Left renal pelvis (tissue), 4 donors: ENCODE data around the gene CHRM3. TPM values are rescaled to one million over a fixed set of nuclear protein-coding genes. Genes with fewer than 3 reads are reported as not detected.
"Not testable (repeated sequence)": the region's sequence is repeated elsewhere in the genome, so short reads cannot be mapped to it uniquely, and the experiment has no call there.

Experiments used
- DNase-seq, 4 donors: peaks; one replicate each; pipeline ENCODE4 v3.0.0-alpha.2; 2013; ENCODE audit warnings: low read depth in 4 of 4, low spot score in 3 of 4
- polyA plus RNA-seq, 4 donors: library from polyadenylated mRNA; unstranded; fragments of 120-200 nt; gene quantifications; one replicate each; pipeline ENCODE4 v1.2.1, GENCODE V29; 2013; ENCODE audit not compliant: insufficient read length in 4 of 4

Gene CHRM3
- polyA plus RNA-seq = 1 to 10 TPM; 6.8 to 7.9 (median 7.1) TPM

DNA sequence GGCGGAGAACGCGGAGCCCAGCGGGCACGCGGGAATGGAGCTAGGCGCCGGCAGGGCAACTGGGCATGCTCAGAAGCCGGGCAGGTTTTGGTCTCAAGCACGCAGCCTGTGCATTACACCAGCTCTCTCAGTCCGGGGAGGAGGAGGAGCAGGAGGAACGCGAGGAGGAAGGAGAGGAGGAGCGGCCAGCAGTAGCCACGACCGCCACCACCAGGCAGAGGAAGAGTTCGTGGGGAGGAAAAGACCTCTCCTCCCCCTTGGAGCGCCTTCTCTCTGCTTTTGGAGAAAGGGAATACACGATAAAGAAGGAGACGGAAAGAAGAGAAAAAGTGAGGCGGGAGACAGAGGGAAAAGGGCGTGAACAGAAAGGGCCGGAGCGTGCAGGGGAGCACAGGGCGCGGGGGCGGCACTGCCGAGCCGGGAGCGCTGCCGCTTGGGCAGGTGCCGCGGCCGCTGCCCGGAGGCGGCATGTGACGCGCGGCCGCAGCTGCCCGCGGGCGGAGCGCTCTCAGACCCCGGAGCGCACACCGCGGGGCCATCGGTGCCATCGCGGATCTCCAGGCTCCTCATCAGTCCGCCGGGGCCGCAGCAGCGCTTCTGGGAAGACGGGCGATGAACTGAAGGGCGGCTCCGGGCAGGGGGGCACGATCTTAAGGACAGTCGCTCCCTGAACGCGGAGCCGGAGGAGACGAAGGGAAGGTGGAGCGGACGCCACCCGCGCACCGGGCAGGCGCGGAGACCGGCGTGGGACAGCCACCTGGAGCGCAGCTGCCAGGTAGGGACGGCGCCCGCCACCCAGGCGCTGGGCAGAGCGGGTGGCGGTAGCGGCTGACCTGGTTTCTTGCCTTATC, at the start of gene CHRM3:
CHRM3 (plus strand) TSS at position 116 of the 851 bp plus-strand sequence. CDS start 520,884 bp downstream, outside the sequence.
- peak in 2 of 4 donors; percentile 55 to 58 for DNase-seq

DNA sequence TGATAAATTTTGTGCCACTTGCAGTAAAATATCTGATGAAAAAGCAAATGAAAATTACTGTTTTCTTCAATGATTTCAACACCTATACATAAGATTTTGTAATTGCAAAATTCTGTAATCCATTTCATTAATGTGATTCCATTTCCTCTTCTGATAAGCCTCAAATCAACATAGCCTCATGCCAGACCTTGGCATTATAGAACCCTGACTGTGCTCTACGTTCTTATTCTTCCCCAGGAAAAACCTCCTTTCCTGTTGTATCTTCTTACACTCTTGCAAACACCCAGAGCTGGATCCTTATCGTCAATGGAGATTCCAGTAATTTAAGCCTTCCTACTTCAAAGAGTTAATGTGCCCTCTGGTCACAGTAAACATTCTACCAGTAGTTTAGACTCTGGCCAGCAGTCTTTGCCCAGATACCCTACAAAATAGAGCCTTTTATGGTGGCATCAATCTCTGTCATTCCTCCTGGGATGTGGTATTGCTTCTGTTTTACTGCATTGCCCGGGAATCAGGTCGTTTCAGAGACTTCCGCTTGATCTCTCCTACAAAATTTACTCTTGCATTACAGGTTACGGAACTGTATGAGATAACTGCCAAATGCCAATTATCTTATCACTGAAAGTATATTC, 48.5 kb upstream of the CHRM3 start:
- peak in 1 of 4 donors; percentile 51 for DNase-seq

- DNase-seq = no peak
Observed at GRCh38 chr1:239347776-239348175, 38.6 kb upstream of the CHRM3 start.

- no peak for DNase-seq
Observed at GRCh38 chr1:239348635-239349353, 37.6 kb upstream of the CHRM3 start.

DNA sequence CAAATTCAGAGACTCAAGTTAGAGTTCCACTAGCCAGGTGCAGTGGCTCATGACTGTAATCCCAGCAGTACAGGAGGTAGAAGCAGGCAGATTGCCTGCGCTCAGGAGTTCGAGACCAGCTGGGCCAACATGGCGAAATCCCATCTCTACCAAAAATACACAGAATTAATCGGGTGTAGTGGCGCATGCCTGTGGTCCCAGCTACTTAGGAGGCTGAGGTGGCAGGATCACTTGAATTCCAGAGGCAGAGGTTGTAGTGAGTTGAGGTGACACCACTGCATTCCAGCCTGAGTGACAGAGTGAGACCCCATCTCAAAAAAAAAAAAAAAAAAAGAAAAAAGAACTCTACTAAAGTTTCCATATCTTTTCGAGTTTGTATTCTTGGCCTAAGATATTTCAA, 36.7 kb upstream of the CHRM3 start:
- DNase-seq = no peak

- peak in 2 of 4 donors; percentile 25 to 40 for DNase-seq
Observed at GRCh38 chr1:239353536-239353935, 32.8 kb upstream of the CHRM3 start.

DNA sequence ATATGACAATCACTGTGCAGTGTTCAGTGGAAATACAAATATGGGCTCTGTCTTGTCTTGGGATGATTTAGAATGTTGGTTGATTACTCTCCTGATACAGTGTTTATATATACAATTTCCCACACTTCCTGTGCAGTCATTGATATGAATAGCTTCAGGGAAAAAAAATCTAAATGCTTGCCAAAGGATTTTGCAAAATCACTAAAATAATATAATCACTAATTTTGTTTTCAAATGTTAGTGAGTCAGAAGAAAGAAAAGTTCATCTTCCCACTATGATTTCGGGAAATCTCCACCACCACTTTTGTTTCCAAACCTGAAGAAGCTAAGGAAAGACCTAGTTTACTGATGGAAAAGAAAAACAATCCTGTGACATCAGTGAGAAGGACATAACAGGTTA, 32.1 kb upstream of the CHRM3 start:
- DNase-seq = no peak

DNA sequence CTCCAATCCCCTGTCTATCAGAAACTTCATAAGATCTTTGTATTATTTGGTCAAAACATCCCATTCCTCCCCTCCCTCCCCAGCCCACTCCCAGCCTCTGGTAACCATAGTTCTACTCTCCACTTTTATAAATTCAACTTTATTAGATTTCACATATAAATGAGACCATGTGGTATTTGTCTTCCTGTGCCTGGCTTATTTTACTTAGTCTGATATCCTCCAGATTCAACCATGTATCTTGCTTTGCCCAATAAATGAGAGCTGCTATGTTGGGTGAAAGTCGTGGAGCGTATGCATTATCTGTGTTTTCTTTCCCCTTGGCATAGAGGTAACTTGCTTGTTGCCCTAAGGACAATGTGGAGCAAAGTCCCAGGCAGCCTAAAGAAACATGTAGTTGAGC, 28.5 kb upstream of the CHRM3 start:
- no peak for DNase-seq

DNA sequence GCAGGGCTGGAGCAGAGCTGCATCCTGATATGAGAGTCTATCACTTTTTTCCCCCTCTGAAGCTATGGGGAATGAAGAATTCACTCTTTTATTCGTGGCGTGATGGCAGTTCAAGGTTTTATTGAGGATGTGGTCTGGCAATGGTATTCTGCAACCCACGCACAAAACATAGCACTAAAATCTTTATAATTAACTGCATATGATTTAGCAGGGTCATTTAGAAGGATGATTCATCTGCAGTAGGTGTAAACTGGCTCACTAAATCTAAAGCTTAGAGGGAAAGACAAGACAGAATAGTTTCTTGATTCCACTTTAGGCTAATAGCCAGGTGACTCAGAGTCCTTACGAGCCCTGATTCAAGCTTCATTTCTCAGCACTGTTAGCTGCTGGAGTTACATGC, 25.0 kb upstream of the CHRM3 start:
- no peak for DNase-seq

DNA sequence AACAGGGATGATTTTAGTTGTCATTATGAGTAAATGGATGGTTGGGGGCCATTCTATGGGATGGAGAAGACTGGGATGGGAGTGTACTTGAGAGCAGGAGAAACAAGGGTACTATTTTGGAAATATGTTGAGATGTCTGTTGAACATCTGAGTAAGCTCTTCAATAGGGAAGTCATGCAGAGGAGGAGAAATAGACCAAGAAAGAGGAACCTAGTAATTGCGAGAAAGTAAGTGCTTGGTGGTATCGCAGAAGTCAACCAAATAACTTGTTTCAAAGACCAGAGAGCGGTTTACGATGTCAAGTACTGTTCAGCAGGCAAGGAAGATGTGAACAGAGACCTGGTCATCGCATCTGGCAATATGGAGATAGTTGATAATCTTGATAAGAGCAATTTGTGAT, 22.4 kb upstream of the CHRM3 start:
- no peak for DNase-seq

GRCh38 chr1:239367196-239367810, 19.1 kb upstream of the CHRM3 start:
- DNase-seq = no peak

DNA sequence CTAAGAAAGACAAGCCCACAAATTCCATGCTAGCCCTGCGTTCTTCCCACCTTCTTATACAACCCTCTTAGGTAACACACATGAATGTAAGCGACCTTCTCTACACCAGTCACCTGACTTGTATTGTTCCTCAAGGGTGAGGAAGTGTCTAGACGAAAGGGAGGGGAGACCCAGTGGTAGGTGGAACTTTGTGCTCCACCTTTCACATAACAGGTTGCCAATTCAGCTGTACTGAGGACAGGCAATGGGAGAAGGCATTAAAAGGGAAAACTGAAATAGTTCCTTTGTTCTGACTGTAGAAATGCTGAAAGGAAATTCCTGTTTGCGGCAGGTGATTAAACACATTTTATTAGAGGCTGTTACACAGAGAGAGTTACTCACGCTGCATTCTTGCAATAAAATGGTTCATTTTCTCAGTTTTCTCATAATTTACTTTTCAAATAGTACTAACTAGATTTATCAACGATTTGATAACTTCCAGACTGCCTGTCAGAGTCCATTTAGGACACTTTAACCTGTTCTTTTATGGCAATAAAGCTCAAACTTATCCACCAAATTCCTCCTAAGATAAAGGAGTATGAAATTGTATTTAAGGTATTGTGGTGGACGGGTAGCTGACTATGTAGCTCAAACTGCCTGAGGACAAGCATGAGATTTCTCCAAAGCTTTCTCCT, 17.8 kb upstream of the CHRM3 start:
- DNase-seq = no peak

DNA sequence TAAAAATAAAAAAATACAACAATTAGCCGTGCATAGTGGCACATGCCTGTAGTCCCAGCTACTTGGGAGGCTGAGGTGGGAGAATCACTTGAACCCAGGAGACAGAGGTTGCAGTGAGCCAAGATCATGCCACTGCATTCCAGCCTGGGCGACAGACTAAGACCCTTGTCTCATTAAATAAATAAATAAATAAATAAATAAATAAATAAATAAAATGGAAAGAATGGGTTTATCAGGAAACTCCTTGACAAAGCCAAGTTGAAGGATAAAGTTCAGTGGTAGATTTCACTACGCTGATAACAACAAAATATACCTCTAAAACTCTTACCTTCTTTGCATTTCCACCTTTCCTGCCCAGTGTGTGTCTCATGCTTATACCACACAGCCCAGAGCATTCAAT, 15.5 kb upstream of the CHRM3 start:
- DNase-seq = not testable (repeated sequence)

DNA sequence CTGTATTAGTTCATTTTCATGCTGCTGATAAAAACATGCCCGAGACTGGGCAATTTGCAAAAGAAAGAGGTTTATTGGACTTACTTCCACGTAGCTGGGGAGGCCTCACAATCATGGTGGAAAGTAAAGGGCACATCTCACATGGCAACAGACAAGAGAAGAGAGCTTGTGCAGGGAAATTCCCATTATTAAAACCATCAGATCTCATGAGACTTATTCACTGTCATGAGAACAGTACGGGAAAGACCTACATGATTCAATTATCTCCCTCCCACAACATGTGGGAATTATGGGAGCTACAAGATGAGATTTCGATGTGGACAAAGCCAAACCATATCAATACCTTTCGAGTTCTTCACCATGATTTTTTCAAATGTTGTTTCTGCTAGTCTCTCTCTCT, 3.7 kb upstream of the CHRM3 start:
- DNase-seq = no peak

DNA sequence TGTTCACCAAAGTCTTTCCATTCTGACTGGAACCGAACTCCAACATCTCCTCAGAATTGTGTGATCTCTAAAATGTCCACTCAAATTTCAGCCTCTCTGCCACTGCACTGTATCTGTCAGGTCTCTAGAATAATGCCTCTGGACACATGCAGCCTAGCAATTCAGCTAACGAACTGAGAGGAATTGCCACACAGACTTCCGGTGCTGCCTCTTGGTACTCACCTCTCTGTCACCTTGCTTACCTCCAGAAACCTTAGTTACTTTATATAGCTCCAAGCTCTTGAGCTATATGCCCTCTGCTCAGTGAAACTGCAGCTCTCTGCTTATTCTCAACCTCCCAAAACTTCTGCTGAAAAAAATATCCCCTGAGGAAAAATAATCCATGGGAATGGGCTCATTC, 2.7 kb upstream of the CHRM3 start:
- no peak for DNase-seq

DNA sequence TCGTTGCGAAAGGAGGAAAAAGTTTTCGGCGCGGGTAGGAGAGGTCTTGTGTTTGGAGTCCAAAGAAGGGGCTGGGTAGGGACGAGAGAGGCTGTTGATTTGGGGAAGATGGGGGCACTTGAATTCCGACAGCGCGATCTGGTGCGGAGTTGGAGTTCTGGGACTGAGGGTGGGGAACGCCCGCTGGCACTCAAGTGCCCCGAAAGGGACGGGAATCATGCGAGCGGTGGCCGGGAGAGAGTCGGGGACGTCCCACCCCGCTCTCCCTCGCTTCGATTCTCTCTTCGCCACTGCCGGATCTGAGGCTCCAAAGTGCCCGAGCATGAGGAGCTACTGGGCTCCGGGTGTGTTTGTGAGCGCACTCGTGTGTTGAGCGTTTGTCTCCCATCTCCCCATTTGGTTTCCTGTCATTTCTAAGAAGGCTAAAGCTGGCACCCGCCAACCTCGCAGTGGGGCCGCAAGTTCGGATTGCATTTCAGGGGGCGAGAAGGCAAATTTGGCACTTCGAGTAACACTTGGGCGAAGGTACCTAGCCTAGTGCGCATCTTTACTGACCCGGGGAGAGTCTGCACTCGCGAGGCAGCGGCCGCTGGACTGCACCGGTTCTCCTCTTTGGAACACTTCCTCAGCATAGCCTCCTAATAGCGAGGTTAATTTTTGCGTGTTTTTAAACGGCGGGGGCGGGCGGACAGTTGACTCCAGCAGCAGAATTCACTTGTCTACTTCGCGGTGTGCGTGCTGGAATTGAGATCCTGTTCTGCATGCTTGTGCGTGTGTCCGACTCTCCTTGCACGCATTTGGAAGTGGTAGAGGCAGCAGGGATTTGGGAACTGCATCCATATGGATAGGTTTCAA, 1.2 kb downstream of the CHRM3 start:
- DNase-seq = peak in 1 of 4 donors; percentile 22

DNA sequence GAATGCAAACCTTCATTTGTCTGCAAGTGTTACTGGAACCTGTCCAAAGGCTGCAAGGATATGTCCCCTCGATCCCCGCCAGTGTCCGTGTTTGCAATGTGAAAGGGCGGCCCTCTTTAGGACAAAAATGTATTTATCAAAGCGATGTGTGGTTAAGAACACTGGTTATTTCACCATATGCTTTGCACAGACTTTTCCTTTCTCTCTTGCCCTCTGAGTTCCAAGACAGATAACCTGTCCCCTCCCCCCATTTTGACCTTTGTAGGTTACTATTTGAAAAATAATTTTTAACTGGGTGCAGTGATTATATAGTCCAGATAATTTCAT, 1.8 kb downstream of the CHRM3 start:
- DNase-seq = no peak

GRCh38 chr1:239388578-239388977, 2.2 kb downstream of the CHRM3 start:
- DNase-seq = no peak

DNA sequence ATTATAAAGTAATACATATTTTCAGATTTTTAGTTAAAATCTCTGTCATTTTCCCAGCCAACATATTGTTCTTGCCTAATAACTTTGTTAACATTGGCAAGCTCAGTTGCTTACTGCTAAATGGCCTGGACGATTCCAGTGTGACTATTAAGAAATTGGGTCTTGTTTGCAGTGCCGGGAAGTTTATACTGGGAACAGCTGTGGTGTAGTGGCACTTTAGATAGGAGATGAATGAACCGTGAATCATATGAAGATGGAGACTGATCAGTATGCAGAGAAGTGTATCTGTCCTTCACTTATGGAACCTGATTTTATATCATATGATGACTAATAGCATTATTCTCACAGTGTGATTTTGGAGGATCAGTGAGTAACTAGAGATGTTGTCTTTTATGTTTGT, 3.3 kb downstream of the CHRM3 start:
- DNase-seq = no peak

DNA sequence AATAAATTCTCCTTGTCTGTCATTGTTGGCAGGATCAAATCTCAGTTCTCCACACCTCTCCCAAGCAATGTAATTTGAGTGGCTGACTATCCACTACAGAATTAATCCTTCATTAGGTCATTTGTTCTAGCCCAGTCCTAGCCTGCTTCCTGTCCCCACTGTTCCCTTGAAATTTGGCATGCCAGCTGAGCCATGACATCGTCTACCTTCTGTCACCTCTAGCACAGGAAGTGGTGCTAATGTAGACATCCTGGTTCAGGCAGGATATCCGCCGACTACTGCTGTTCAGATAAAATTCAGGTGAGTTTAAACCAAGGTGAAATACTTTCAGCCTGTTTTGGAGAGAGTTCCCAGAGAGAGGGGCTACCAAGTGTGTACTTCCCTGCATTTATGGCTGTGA, 5.9 kb downstream of the CHRM3 start:
- no peak for DNase-seq
